ENCODE data around the gene USP6NL.
"Not testable (repeated sequence)": the region's sequence is repeated elsewhere in the genome, so short reads cannot be mapped to it uniquely, and the experiment has no call there.

Gene USP6NL

GRCh38 chr10:11511321-11511720 is 100.1 kb downstream of the USP6NL start:
- DNase-seq, result no peak

DNA sequence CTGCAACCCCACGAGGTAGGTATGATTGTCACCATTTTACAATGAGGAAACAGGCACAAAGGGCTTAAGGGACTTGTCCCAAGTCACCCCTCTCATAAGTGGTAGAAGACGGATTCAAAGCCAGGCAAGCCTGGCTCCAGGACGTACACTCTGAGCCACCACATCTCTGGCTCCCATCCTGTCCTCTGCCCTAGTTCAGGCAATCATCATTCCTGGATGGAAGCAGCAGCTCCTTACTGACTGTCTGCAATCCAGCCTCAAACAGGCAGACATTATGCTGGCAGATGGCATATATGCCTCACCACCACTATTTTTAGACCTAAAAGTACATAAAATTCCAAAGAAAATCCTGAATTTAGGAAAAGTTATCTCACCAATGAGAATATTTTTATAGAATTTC is 100.7 kb downstream of the USP6NL start:
- DNase-seq, result no peak

DNA sequence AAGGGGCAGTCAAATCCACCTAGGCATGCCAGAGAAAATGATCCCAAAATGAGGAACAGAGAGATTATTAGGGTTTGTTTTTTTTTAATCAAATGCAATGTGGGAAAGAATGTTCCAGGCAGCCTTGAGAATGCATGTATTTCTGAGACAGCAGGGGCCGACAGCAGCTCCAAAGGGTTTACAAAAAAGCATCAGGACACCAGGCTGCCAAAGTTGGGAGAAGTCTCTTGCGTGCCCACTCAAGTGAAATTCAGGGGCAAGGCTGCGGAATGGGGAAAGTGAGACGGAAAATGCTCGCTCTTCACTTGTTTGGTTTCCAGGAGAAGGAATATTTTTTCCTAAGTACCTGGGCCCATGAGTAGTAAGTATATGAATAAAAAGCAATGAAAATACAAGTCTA is 101.2 kb downstream of the USP6NL start:
- DNase-seq, result no peak

DNA sequence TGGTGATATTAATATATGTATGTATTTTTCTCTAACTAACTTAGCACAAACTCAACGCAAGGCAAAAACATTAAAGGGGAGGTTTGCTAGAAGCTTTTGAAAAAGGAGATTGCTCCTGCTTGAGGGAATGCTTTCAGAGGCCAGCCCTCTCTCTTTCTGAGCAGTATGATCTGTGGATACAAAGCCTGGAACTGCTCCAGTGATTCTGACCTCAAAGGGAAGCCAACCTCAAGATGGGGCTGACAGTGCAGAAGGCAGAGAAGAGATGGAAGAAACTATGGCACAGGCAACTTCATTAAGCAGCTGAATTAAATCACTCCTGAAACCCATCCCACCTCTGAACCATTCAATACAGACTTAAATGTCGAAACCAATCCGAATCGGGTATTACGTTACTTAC is 102.4 kb downstream of the USP6NL start:
- DNase-seq, result no peak

GRCh38 chr10:11506247-11506789 is 105.1 kb downstream of the USP6NL start:
- DNase-seq, result no peak

DNA sequence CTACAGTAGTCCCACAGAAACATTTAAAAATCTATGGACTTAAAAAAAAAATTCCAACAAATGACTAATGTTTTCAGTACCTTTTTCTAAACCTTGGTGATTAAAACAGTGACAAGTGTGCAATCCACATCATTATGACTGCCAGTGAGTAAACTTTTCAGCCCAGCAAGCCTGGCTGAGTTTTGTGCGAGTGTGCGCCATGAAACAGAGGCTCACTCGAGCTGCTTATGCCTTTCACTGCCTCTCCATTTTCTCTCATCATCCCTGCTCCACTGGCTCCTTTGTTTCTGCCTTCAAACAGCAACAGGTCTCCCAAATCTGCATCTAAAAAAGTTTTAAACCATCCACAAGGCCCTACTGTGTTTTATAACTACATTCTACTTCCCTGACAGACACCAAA is 105.8 kb downstream of the USP6NL start:
- DNase-seq, result peak; percentile 35

- DNase-seq, result no peak
Measured at GRCh38 chr10:11504566-11505285, 106.7 kb downstream of the USP6NL start.

DNA sequence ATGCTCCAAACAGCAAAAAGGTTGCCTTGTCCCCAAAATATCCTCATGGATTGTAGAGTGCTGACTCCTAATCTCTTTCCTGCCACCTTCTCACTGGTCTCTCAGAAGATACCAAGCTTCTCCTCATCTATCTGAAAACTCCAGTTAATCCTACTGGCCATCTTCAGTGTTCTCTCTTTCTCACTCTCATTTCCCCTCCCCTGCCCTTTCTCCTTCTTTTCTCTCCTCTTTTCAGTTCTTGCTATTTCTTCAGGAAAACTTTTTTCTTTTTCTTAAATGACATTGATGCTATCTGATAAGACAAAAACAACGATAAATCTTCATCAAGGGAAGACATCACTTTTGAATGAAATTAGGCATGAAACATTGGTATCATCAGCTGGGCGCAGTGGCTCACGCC is 109.8 kb downstream of the USP6NL start:
- no peak for DNase-seq

- DNase-seq, result no peak
Measured at GRCh38 chr10:11499425-11500071, 111.9 kb downstream of the USP6NL start.

GRCh38 chr10:11498399-11498798 is 113.1 kb downstream of the USP6NL start:
- DNase-seq, result no peak

- not testable (repeated sequence) for DNase-seq
Measured at GRCh38 chr10:11494923-11495322, 116.5 kb downstream of the USP6NL start.

DNA sequence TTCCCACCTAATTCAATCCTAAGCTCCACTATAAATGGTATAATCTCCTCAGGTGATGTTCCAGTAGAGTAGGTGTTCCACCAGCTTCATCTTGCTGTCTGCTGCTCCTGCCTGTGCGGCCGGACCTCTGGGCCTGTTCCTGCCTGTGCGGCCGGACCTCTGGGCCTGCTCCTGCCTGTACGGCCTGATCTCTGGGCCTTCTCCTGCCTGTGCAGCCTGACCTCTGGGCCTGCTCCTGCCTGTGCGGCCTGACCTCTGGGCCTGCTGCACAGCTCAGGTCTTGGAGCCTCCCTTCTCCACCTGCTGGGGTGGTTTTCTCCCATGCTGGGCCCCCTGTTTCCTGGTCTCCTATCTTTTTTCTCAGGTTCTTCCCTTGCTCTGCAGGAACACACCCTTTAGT is 117.8 kb downstream of the USP6NL start:
- no peak for DNase-seq

DNA sequence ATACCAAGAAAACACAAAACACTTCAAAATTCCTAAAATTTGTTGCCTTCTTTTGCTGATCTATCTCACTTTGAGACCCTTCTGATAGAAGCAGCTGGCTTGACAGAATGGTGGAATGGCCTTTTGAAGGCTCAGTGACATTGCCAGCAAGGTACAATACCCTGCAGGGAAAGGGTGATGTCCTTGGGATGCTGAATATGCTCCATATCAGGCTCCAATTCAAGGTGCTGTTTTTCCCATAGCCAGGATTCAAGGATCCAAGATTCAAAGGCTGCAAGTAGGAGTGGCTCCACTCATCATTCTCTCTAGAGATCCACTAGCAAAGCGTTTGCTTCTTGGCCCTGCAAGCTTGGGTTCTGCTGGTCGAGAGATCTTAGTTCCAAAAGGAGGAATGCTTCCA is 120.4 kb downstream of the USP6NL start:
- no peak for DNase-seq

- DNase-seq, result no peak
Measured at GRCh38 chr10:11489591-11489990, 121.9 kb downstream of the USP6NL start.

DNA sequence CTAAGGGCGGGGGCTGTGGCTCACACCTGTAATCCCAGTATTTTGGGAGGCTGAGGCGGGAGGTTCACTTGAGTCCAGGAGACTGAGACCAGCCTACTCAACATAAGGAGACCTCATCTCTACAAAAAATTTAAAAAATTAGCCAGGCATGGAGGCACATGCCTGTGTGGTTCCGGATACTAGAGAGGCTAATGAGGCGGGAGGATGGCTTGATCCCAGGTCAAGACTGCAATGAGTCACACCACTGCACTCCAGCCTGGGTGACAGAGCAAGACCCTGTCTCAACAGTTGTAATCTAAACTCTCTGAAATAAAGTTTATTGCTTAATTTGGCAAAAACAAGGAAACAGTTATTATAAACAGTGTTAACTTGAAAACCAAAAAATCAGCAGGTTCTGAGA is 123.3 kb downstream of the USP6NL start:
- DNase-seq, result no peak

- no peak for DNase-seq
Measured at GRCh38 chr10:11483201-11484148, 128.0 kb downstream of the USP6NL start.

DNA sequence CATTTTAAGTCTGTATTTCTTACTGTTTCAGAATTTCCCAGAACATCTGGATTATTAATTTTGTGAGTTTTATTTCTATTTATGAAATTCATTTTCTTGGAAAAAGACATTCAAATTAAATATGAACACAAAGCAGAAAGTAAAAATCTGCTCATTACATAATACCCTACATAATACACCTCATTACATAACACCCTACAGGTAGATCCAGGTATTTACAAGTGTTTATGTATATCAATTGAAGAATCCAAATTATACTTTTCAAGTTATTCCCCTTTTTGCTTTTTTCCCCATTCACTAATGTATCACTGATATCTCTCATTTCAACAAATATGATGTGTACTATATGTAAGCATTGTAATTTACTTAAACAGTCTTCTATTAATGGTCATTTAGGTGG is 129.1 kb downstream of the USP6NL start:
- no peak for DNase-seq

GRCh38 chr10:11480687-11481086 is 130.8 kb downstream of the USP6NL start:
- DNase-seq, result no peak

DNA sequence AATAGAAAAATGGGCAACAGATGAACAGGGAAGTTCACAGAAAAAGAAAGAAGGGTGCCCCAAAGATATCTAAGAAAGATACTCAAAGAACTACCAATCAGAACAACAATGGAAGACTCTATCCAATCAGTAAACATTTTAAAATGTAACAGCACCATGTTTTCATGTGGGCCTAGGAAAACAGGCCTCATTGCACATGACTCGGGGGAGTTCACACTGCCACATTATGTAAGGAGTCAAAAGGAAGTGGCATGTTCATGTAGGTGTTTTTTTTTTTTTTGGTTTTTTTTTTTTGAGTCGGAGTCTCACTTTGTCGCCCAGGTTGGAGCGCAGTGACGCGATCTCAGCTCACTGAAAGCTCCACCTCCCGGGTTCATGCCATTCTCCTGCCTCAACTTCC is 132.2 kb downstream of the USP6NL start:
- DNase-seq, result no peak

DNA sequence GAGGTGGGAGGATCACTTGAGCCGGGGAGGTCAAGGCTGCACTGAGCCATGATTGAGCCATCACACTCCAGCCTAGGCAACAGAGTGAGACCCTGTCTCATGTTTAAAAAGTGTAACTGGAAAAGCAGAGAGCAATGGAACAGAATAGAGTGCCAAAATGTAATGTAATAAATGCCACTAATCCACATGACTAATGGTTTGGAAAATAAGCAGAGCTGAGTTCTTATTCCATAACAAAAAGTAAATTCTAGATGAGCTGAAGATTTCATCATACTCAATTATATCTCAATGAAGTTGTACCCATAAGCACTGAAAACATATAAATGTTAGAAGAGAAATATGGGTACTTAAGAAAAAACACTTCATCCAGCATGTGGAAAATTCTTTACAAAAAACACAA is 132.6 kb downstream of the USP6NL start:
- DNase-seq, result no peak

- DNase-seq, result no peak
Measured at GRCh38 chr10:11475831-11476434, 135.5 kb downstream of the USP6NL start.

GRCh38 chr10:11473128-11473760 is 138.2 kb downstream of the USP6NL start:
- DNase-seq, result no peak
